GM12864 (cell line): ENCODE results near the gene KCNG3.
"Not testable (repeated sequence)": the region's sequence is repeated elsewhere in the genome, so short reads cannot be mapped to it uniquely, and the experiment has no call there.

Experiments
- DNase-seq: peaks from one replicate; pipeline ENCODE4 v3.0.0-alpha.2; 2011; ENCODE audit warnings: low read depth
- H3K4me3 ChIP-seq: 2 replicates; pipeline ENCODE4 v1.5.1; 2011; ENCODE audit warnings: mild to moderate bottlenecking, low read depth, low read length, control low read depth
- CTCF ChIP-seq: IDR thresholded peaks from 2 replicates; pipeline ENCODE4 v1.5.1; 2011; ENCODE audit warnings: low read depth, mild to moderate bottlenecking, moderate library complexity, low read length, control low read depth, inconsistent platforms; ENCODE audit errors: missing control alignments

KCNG3 gene

GRCh38 chr2:42401773-42402172, 92.0 kb downstream of the KCNG3 start:
- no peak overlapping the region for H3K4me3 ChIP-seq
- no peak for TF ChIP-seq CTCF

GRCh38 chr2:42398052-42398451, 95.7 kb downstream of the KCNG3 start:
- DNase-seq, H3K4me3 ChIP-seq: not testable (repeated sequence)

More at GRCh38 chr2:42401773-42402172, 92.0 kb downstream of the KCNG3 start:
- DNase-seq = no peak

DNA sequence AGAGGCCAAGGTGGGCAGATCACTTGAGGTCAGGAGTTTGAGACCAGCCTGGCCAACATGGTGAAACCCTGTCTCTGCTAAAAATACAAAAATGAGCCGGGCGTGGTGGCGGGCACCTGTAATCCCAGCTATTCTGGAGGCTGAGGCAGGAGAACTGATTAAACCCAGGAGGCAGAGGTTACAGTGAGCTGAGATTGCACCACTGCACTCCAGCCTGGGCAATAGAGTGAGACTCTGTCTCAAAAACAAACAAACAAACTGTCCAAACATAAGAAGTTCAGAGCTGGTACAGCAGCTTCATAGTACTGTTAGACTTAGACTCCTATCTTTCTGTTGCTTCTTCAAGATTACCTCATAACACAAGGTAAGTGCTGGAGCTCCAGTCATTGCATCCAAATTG, 100.5 kb downstream of the KCNG3 start:
- H3K4me3 ChIP-seq, DNase-seq: not testable (repeated sequence)

GRCh38 chr2:42392191-42392590, 101.6 kb downstream of the KCNG3 start:
- no peak for DNase-seq
- no peak for TF ChIP-seq CTCF
- H3K4me3 ChIP-seq = no peak overlapping the region
